ENCODE measurements around the gene CNN1. TPM values are rescaled to one million over a fixed set of nuclear protein-coding genes. Genes with fewer than 3 reads are reported as not detected.
A peak's percentile ranks its signal among the peaks of the same experiment; 100 is the strongest.

CNN1 gene
- total RNA-seq, 1 donor from 2014 or later, result 27.7 TPM

DNA sequence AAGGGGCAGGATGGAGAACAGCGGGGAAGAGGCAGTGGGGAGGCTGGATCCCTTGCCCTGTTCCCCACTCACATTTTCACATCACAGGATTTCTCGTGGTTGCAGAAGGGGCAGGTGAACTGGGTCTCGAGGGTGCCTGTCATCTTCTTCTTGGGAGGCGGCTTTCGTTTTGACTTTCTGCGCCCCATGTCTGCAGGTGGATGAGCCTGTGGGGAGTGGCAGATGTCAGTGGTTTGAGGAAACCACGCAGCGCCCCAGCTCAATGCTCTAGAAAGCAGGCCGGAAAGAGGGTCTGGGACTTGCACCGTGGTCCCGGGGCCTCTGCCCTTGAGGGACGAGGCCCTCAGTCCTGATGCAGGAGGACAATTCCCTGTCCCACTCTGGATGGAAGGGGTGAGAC, 15.5 kb downstream of the CNN1 start:
- Mint-ChIP-seq H3K9me3 (no peaks in the 10 kb centered on the region), H3K36me3 (peaks cover 11% of the 10 kb centered on the region), H3K27ac (no peak overlapping the region), H3K4me1 (peaks cover 14% of the 10 kb centered on the region), H3K4me3 (no peak overlapping the region), H3K27me3 (ENCODE audit: low read depth) (no peaks in the 10 kb centered on the region)
- TF ChIP-seq, protein P1, sequence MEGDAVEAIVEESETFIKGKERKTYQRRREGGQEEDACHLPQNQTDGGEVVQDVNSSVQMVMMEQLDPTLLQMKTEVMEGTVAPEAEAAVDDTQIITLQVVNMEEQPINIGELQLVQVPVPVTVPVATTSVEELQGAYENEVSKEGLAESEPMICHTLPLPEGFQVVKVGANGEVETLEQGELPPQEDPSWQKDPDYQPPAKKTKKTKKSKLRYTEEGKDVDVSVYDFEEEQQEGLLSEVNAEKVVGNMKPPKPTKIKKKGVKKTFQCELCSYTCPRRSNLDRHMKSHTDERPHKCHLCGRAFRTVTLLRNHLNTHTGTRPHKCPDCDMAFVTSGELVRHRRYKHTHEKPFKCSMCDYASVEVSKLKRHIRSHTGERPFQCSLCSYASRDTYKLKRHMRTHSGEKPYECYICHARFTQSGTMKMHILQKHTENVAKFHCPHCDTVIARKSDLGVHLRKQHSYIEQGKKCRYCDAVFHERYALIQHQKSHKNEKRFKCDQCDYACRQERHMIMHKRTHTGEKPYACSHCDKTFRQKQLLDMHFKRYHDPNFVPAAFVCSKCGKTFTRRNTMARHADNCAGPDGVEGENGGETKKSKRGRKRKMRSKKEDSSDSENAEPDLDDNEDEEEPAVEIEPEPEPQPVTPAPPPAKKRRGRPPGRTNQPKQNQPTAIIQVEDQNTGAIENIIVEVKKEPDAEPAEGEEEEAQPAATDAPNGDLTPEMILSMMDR (IDR thresholded peaks at IDR 0.05; ENCODE audit: unreplicated experiment), result no peak
- no peak for DNase-seq (ENCODE audit: low spot score in 2 of 2, unreplicated experiment in 2 of 2)

DNA sequence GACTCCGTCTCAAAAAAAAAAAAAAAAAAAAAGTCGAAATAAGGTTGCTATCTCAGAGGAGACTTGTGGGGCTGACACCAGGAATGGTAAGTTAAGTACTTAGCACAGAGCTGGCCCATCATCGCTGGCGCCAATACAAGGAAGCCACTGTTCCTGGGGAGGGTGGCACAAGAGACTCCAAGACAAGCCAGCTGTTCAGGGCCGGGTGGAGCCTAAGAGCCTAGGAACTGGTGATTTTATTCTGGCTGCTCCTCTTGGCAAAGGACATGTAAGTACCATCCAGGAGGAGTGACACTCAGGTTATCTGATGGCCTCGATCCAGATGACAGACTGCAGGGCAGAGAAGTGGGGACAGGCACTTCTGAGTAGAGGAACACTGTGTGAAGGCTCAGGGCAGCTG, 16.6 kb downstream of the CNN1 start:
- H3K36me3 Mint-ChIP-seq, result peaks cover 11% of the 10 kb centered on the region
- TF ChIP-seq, protein P1 (IDR thresholded peaks at IDR 0.05; ENCODE audit: unreplicated experiment), result no peak
- no peaks in the 10 kb centered on the region for H3K27me3 Mint-ChIP-seq (ENCODE audit: low read depth)
- no peak overlapping the region for H3K27ac Mint-ChIP-seq
- H3K4me3 Mint-ChIP-seq, result no peak overlapping the region
- no peak for DNase-seq (ENCODE audit: low spot score in 2 of 2, unreplicated experiment in 2 of 2)
- H3K9me3 Mint-ChIP-seq, result no peaks in the 10 kb centered on the region
- H3K4me1 Mint-ChIP-seq, result peaks cover 19% of the 10 kb centered on the region

DNA sequence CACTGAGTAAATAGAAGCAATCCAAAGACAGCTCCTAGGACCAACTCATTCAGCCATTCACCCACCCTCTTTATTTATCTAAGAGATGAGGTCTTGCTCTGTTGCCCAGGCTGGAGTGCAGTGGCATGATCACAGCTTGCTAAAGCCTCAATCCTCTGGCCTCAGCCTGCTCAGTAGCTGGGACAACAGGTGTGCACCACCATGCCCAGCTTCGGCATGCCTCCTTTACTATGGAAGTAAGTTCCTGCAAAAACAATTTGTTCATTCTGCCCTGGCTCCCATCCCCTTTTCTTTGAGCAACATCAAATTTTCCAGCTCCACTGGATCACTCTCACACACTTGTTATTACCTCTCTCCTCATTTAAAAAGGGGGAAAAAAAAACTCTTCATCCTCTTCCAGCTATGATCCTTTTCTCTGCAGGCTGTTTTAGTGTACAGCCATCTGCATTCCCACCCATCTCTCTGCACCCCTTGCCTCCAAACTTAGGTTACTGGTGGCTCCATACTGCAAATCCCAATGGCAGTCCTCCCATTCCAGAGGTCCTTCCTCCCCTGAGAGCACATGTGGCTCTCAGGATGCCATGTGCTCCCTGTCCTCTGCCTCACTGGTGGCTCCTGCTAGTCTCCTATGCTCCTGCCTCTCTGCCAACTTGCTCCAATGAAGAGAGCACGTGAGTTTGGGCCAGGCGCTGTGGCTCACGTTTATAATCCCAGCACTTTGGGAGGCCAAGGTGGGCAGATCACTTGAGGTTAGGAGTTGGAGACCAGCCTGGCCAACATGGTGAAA, 18.2 kb downstream of the CNN1 start:
- peaks cover 24% of the 10 kb centered on the region for H3K4me1 Mint-ChIP-seq
- H3K36me3 Mint-ChIP-seq, result peaks cover 11% of the 10 kb centered on the region
- DNase-seq (ENCODE audit: low spot score in 2 of 2, unreplicated experiment in 2 of 2), result no peak
- H3K27ac Mint-ChIP-seq, result no peak overlapping the region
- no peaks in the 10 kb centered on the region for H3K27me3 Mint-ChIP-seq (ENCODE audit: low read depth)
- H3K4me3 Mint-ChIP-seq, result peak overlapping the region; percentile 93
- no peaks in the 10 kb centered on the region for H3K9me3 Mint-ChIP-seq
- TF ChIP-seq, protein P1 (IDR thresholded peaks at IDR 0.05; ENCODE audit: unreplicated experiment), result no peak

DNA sequence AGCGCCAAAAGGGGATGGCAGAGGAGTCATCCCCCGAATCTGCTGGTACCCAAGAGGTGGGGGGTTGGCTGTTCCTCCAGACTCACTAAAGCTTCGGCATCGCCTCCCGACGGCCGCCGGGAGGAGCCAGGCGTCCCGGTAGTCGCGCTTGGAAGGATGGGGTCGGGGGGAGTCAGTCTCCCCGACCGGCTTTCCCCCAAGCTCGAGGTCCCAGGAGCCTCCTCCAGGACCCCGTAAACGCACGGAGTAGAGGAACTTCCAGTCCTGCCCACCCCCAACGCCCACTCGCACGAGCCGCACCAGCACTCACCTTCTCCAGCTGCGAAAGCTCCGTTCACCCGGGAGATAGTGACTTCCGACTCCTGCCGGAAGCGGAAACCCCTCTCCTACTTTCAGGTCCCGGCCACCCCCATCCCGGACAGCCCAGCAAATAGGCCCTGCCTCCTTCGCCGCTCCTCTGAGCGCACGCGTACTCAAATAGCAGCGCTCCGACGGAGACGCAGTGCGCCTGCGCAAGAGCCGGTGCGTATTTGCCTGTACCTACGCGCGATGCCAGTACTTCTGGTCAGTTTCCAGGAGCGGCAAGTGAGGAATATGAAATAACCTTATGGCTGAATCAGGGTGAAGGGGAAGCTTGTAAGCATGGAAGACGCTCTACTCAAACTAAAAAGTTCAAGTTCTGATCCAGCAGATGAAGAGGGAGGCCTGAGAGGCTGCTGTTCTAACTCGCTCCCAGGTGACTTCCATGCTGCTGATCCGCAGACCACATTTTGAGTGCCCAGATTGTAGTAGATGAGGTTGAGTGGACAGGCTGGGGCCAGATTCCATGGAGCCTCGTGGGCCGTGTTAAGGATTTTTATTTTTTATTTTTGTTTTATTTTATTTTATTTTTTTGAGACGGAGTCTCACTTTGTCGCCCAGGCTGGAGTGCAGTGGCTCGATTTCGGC, 20.5 kb downstream of the CNN1 start, which contains the start of gene ELOF1:
Gene ELOF1, minus strand, starts transcription at position 350 of the 948 bp plus-strand sequence. CDS start 4,883 bp downstream, outside the sequence.
- Mint-ChIP-seq H3K4me3 (peak within 1 kb of the TSS; percentile 93), H3K9me3 (no peaks in the 10 kb centered on the region), H3K27ac (peak within 1 kb of the TSS; percentile 86), H3K4me1 (peaks cover 24% of the 10 kb centered on the region), H3K27me3 (ENCODE audit: low read depth) (no peaks in the 10 kb centered on the region), H3K36me3 (peaks cover 7% of the 10 kb centered on the region)
- TF ChIP-seq, protein P1 (IDR thresholded peaks at IDR 0.05; ENCODE audit: unreplicated experiment), result no peak
- peak; percentile 97 for DNase-seq (ENCODE audit: low spot score in 2 of 2, unreplicated experiment in 2 of 2)

DNA sequence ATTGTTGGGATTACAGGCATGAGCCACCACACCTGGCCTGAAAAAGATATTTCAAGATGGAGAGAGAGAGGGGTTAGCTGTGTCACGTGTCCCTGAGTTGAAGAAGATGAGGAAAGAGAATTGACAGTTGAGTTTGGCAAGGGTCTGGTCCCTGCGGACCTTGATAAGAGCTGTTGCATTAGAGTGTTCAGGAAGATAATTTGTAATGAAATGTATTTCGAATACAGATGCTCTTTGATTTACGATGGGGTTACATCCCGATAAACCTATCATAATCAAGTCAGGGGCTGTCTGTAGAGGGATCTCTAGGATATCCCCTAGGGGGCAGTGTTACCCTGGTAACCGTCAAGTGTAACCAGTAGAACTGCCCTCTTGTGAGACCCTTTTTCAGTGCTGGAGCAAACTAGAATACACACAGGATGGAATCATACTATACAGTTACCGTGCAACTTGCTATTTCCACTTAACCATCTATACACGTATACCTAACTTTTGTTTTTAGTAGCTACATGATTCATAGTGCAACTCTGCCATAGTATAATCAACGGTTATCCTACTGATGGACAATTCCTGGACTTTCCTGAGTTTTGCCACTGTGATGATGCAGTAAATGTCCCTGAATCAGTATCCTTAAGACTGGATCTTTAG, 21.9 kb downstream of the CNN1 start:
- peak overlapping the region; percentile 59 for H3K27ac Mint-ChIP-seq
- no peaks in the 10 kb centered on the region for H3K9me3 Mint-ChIP-seq
- peaks cover 24% of the 10 kb centered on the region for H3K4me1 Mint-ChIP-seq
- peaks cover 2% of the 10 kb centered on the region for H3K36me3 Mint-ChIP-seq
- no peak for DNase-seq (ENCODE audit: low spot score in 2 of 2, unreplicated experiment in 2 of 2)
- peak overlapping the region; percentile 59 for H3K4me3 Mint-ChIP-seq
- H3K27me3 Mint-ChIP-seq (ENCODE audit: low read depth), result no peaks in the 10 kb centered on the region
- TF ChIP-seq, protein P1 (IDR thresholded peaks at IDR 0.05; ENCODE audit: unreplicated experiment), result peak; percentile 57

All from mesothelial cell of epicardium (in vitro differentiated cells).